ENCODE data around the gene DBH. TPM values are rescaled to one million over a fixed set of nuclear protein-coding genes. Genes with fewer than 3 reads are reported as not detected.

The DBH gene
- total RNA-seq, 2 experiments from 2014 or later: not detected

GRCh38 chr9:133658442-133659431, 22.6 kb downstream of the DBH start:
- Mint-ChIP-seq H3K4me1 (peaks cover 11% of the 10 kb centered on the region), H3K4me3 (no peak overlapping the region), H3K36me3 (ENCODE audit: low read depth) (no peaks in the 10 kb centered on the region), H3K9me3 (no peaks in the 10 kb centered on the region), H3K27ac (no peak overlapping the region), H3K27me3 (peaks cover 47% of the 10 kb centered on the region)
- POLR2A ChIA-PET: no interaction called here
- CTCF ChIA-PET: interaction anchor here (0.7 to 1.3 kb wide), 3 partner anchors 13 to 69 kb away, joined by 3 read pairs; no protein-coding TSS in a partner anchor
- DNase-seq: no peak

- Mint-ChIP-seq H3K9me3 (no peaks in the 10 kb centered on the region), H3K27me3 (peaks cover 46% of the 10 kb centered on the region), H3K27ac (no peak overlapping the region), H3K4me3 (no peak overlapping the region), H3K4me1 (peaks cover 11% of the 10 kb centered on the region), H3K36me3 (ENCODE audit: low read depth) (no peaks in the 10 kb centered on the region)
- ChIA-PET CTCF (interaction anchor here (0.7 to 1.3 kb wide), 3 partner anchors 12 to 68 kb away, joined by 3 read pairs; no protein-coding TSS in a partner anchor), POLR2A (no interaction called here)
- DNase-seq: no peak
Observed at GRCh38 chr9:133659516-133659915, 23.4 kb downstream of the DBH start.

GRCh38 chr9:133661846-133662540, 25.8 kb downstream of the DBH start:
- CTCF ChIA-PET: interaction anchor here (1.7 kb wide), 1 partner anchor 10 kb away, joined by 4 read pairs; no protein-coding TSS in a partner anchor
- DNase-seq: no peak
- Mint-ChIP-seq H3K36me3 (ENCODE audit: low read depth) (no peaks in the 10 kb centered on the region), H3K27ac (no peak overlapping the region), H3K27me3 (peaks cover 28% of the 10 kb centered on the region), H3K9me3 (no peaks in the 10 kb centered on the region), H3K4me1 (peaks cover 8% of the 10 kb centered on the region), H3K4me3 (no peak overlapping the region)
- POLR2A ChIA-PET: no interaction called here

GRCh38 chr9:133664173-133665050, 28.2 kb downstream of the DBH start:
- no peaks in the 10 kb centered on the region for H3K36me3 Mint-ChIP-seq (ENCODE audit: low read depth)
- H3K4me1 Mint-ChIP-seq: peaks cover 1% of the 10 kb centered on the region
- no peak for DNase-seq
- peaks cover 7% of the 10 kb centered on the region for H3K27me3 Mint-ChIP-seq
- ChIA-PET CTCF (interaction anchor here (0.9 to 1.2 kb wide), 4 partner anchors 9 to 58 kb away, joined by 3 read pairs; no protein-coding TSS in a partner anchor), POLR2A (no interaction called here)
- no peak overlapping the region for H3K27ac Mint-ChIP-seq
- H3K4me3 Mint-ChIP-seq: no peak overlapping the region
- H3K9me3 Mint-ChIP-seq: no peaks in the 10 kb centered on the region

- no peak for DNase-seq
- no peaks in the 10 kb centered on the region for H3K36me3 Mint-ChIP-seq (ENCODE audit: low read depth)
- POLR2A ChIA-PET: no interaction called here
- no peaks in the 10 kb centered on the region for H3K9me3 Mint-ChIP-seq
- no peaks in the 10 kb centered on the region for H3K4me1 Mint-ChIP-seq
- no peak overlapping the region for H3K4me3 Mint-ChIP-seq
- CTCF ChIA-PET: interaction anchor here (0.9 to 1.2 kb wide), 3 partner anchors 12 to 59 kb away, joined by 3 read pairs; no protein-coding TSS in a partner anchor
- H3K27me3 Mint-ChIP-seq: no peaks in the 10 kb centered on the region
- no peak overlapping the region for H3K27ac Mint-ChIP-seq
Observed at GRCh38 chr9:133665096-133665495, 28.9 kb downstream of the DBH start.

GRCh38 chr9:133665535-133665934, 29.4 kb downstream of the DBH start:
- ChIA-PET POLR2A (no interaction called here), CTCF (interaction anchor here (0.9 kb wide), 1 partner anchor 60 kb away, joined by 3 read pairs; no protein-coding TSS in a partner anchor)

GRCh38 chr9:133666387-133666786, 30.2 kb downstream of the DBH start:
- DNase-seq: no peak
- Mint-ChIP-seq H3K36me3 (ENCODE audit: low read depth) (no peaks in the 10 kb centered on the region), H3K4me3 (no peak overlapping the region), H3K27me3 (no peaks in the 10 kb centered on the region), H3K9me3 (no peaks in the 10 kb centered on the region), H3K4me1 (no peaks in the 10 kb centered on the region), H3K27ac (no peak overlapping the region)
- ChIA-PET POLR2A (no interaction called here), CTCF (no interaction called here)

More at GRCh38 chr9:133665535-133665934, 29.4 kb downstream of the DBH start:
- H3K27ac Mint-ChIP-seq: no peak overlapping the region
- no peaks in the 10 kb centered on the region for H3K9me3 Mint-ChIP-seq
- H3K27me3 Mint-ChIP-seq: no peaks in the 10 kb centered on the region
- no peaks in the 10 kb centered on the region for H3K36me3 Mint-ChIP-seq (ENCODE audit: low read depth)
- no peaks in the 10 kb centered on the region for H3K4me1 Mint-ChIP-seq
- no peak overlapping the region for H3K4me3 Mint-ChIP-seq
- DNase-seq: no peak

- ChIA-PET POLR2A (no interaction called here), CTCF (interaction anchor here (1.0 kb wide), 1 partner anchor 10 kb away, joined by 5 read pairs; no protein-coding TSS in a partner anchor)
- H3K4me1 Mint-ChIP-seq: no peaks in the 10 kb centered on the region
- H3K9me3 Mint-ChIP-seq: no peaks in the 10 kb centered on the region
- no peaks in the 10 kb centered on the region for H3K27me3 Mint-ChIP-seq
- no peaks in the 10 kb centered on the region for H3K36me3 Mint-ChIP-seq (ENCODE audit: low read depth)
- no peak overlapping the region for H3K4me3 Mint-ChIP-seq
- no peak overlapping the region for H3K27ac Mint-ChIP-seq
- DNase-seq: no peak
Observed at GRCh38 chr9:133666845-133667244, 30.7 kb downstream of the DBH start.

- no peaks in the 10 kb centered on the region for H3K27me3 Mint-ChIP-seq
- POLR2A ChIA-PET: no interaction called here
- no peaks in the 10 kb centered on the region for H3K4me1 Mint-ChIP-seq
- no peaks in the 10 kb centered on the region for H3K9me3 Mint-ChIP-seq
- H3K36me3 Mint-ChIP-seq (ENCODE audit: low read depth): no peaks in the 10 kb centered on the region
- no peak overlapping the region for H3K4me3 Mint-ChIP-seq
- CTCF ChIA-PET: interaction anchor here (1.0 kb wide), 1 partner anchor 9 kb away, joined by 5 read pairs; no protein-coding TSS in a partner anchor
- H3K27ac Mint-ChIP-seq: no peak overlapping the region
- no peak for DNase-seq
Observed at GRCh38 chr9:133667759-133668450, 31.7 kb downstream of the DBH start.

- Mint-ChIP-seq H3K36me3 (ENCODE audit: low read depth) (no peaks in the 10 kb centered on the region), H3K27me3 (no peaks in the 10 kb centered on the region), H3K27ac (no peak overlapping the region), H3K4me3 (no peak overlapping the region), H3K4me1 (no peaks in the 10 kb centered on the region), H3K9me3 (no peaks in the 10 kb centered on the region)
- DNase-seq: no peak
- CTCF ChIA-PET: no interaction called here
- POLR2A ChIA-PET: no interaction called here
Observed at GRCh38 chr9:133669182-133669801, 33.1 kb downstream of the DBH start.

- H3K27ac Mint-ChIP-seq: no peak overlapping the region
- H3K36me3 Mint-ChIP-seq (ENCODE audit: low read depth): no peaks in the 10 kb centered on the region
- no peak for DNase-seq
- POLR2A ChIA-PET: no interaction called here
- CTCF ChIA-PET: interaction anchor here (1.8 kb wide), 1 partner anchor 13 kb away, joined by 7 read pairs; no protein-coding TSS in a partner anchor
- no peak overlapping the region for H3K4me3 Mint-ChIP-seq
- peaks cover 3% of the 10 kb centered on the region for H3K4me1 Mint-ChIP-seq
- no peaks in the 10 kb centered on the region for H3K27me3 Mint-ChIP-seq
- H3K9me3 Mint-ChIP-seq: no peaks in the 10 kb centered on the region
Observed at GRCh38 chr9:133670466-133670865, 34.3 kb downstream of the DBH start.
